ENCODE measurements around the gene ACTL7A.

Gene ACTL7A

GRCh38 chr9:108866001-108866420 lies 3.9 kb downstream of the ACTL7A start (continued):
- TF ChIP-seq, protein P1, sequence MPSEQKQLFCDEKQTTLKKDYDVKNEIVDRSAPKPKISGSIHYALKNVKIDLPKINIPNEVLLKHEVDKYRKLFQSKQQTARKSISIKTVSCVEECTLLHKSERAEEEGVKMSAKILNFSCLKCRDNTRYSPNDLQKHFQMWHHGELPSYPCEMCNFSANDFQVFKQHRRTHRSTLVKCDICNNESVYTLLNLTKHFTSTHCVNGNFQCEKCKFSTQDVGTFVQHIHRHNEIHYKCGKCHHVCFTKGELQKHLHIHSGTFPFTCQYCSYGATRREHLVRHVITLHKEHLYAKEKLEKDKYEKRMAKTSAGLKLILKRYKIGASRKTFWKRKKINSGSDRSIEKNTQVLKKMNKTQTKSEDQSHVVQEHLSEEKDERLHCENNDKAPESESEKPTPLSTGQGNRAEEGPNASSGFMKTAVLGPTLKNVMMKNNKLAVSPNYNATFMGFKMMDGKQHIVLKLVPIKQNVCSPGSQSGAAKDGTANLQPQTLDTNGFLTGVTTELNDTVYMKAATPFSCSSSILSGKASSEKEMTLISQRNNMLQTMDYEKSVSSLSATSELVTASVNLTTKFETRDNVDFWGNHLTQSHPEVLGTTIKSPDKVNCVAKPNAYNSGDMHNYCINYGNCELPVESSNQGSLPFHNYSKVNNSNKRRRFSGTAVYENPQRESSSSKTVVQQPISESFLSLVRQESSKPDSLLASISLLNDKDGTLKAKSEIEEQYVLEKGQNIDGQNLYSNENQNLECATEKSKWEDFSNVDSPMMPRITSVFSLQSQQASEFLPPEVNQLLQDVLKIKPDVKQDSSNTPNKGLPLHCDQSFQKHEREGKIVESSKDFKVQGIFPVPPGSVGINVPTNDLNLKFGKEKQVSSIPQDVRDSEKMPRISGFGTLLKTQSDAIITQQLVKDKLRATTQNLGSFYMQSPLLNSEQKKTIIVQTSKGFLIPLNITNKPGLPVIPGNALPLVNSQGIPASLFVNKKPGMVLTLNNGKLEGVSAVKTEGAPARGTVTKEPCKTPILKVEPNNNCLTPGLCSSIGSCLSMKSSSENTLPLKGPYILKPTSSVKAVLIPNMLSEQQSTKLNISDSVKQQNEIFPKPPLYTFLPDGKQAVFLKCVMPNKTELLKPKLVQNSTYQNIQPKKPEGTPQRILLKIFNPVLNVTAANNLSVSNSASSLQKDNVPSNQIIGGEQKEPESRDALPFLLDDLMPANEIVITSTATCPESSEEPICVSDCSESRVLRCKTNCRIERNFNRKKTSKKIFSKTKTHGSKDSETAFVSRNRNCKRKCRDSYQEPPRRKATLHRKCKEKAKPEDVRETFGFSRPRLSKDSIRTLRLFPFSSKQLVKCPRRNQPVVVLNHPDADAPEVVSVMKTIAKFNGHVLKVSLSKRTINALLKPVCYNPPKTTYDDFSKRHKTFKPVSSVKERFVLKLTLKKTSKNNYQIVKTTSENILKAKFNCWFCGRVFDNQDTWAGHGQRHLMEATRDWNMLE (tag by site-specific recombination; conservative IDR thresholded peaks at IDR 0.05; ENCODE audit: low read depth) = no peak
- TF ChIP-seq ZNF37A (tag by site-specific recombination; IDR thresholded peaks at IDR 0.05) (no peak), ZNF560 (tag by site-specific recombination; IDR thresholded peaks at IDR 0.05; ENCODE audit: borderline replicate concordance) (no peak), ZNF843 (tag by site-specific recombination; IDR thresholded peaks at IDR 0.05) (no peak), ZNF473 (tag by site-specific recombination; IDR thresholded peaks at IDR 0.05) (no peak)

GRCh38 chr9:108867116-108867515 lies 5.0 kb downstream of the ACTL7A start:
- Histone ChIP-seq H3K4me1 (ENCODE audit: control insufficient read depth, insufficient read depth, low read length) (no peaks in the 10 kb centered on the region), H3K4me3 (ENCODE audit: low read depth, low read length) (no peak overlapping the region), H3K9me3 (ENCODE audit: control insufficient read depth, insufficient read depth, low read depth, low read length) (no peaks in the 10 kb centered on the region), H3K27ac (ENCODE audit: extremely low read depth, low read depth, low read length) (no peak overlapping the region), H3K36me3 (ENCODE audit: control insufficient read depth in 2 of 2, insufficient read depth in 1 of 2, low read length in 2 of 2) (peaks cover 0 to 43% of the 10 kb centered on the region in 2 experiments; a peak in 1 of 3 replicates)
- ChIA-PET POLR2A (no interaction called here), CTCF (interaction anchor here (0.7 kb wide), 1 partner anchor 1410 kb away, joined by 4 read pairs; no protein-coding TSS in a partner anchor)
- TF ChIP-seq ZNF571 (tag by site-specific recombination; IDR thresholded peaks at IDR 0.05) (no peak), SALL2 (tag by site-specific recombination; IDR thresholded peaks at IDR 0.05; ENCODE audit: borderline replicate concordance) (no peak), ZBTB26 (tag by site-specific recombination; optimal IDR thresholded peaks at IDR 0.05) (no peak), ZNF791 (tag by site-specific recombination; IDR thresholded peaks at IDR 0.05) (no peak), ZBTB21 (tag by site-specific recombination; IDR thresholded peaks at IDR 0.05) (no peak), ZNF416 (tag by site-specific recombination; IDR thresholded peaks at IDR 0.05) (no peak)
- TF ChIP-seq, protein P1 (tag by site-specific recombination; conservative IDR thresholded peaks at IDR 0.05; ENCODE audit: low read depth) = no peak

- ChIA-PET POLR2A (no interaction called here), CTCF (no interaction called here)
- Histone ChIP-seq H3K27ac (ENCODE audit: extremely low read depth, low read depth, low read length) (no peak overlapping the region), H3K4me1 (ENCODE audit: control insufficient read depth, insufficient read depth, low read length) (no peaks in the 10 kb centered on the region), H3K36me3 (ENCODE audit: control insufficient read depth in 2 of 2, insufficient read depth in 1 of 2, low read length in 2 of 2) (peaks cover 0 to 46% of the 10 kb centered on the region in 2 experiments), H3K4me3 (ENCODE audit: low read depth, low read length) (no peak overlapping the region), H3K9me3 (ENCODE audit: control insufficient read depth, insufficient read depth, low read depth, low read length) (no peaks in the 10 kb centered on the region)
- no peak for TF ChIP-seq MZF1 (tag by site-specific recombination; IDR thresholded peaks at IDR 0.05; ENCODE audit: borderline replicate concordance)
- no peak for TF ChIP-seq ZNF366 (tag by site-specific recombination; conservative IDR thresholded peaks at IDR 0.05)
- no peak for TF ChIP-seq ZNF610 (tag by site-specific recombination; IDR thresholded peaks at IDR 0.05; ENCODE audit: borderline replicate concordance)
- no peak for TF ChIP-seq HOXD13 (CRISPR knock-in tag; IDR thresholded peaks at IDR 0.05; ENCODE audit: borderline replicate concordance)
- TF ChIP-seq ZBTB10 (tag by site-specific recombination; IDR thresholded peaks at IDR 0.05) = no peak
- TF ChIP-seq OSR2 (tag by site-specific recombination; IDR thresholded peaks at IDR 0.05) = no peak
- no peak for TF ChIP-seq ZNF214 (tag by site-specific recombination; IDR thresholded peaks at IDR 0.05; ENCODE audit: borderline replicate concordance)
- TF ChIP-seq ZNF571 (tag by site-specific recombination; IDR thresholded peaks at IDR 0.05) = no peak
- no peak for TF ChIP-seq ZNF311 (tag by site-specific recombination; IDR thresholded peaks at IDR 0.05; ENCODE audit: borderline replicate concordance)
- TF ChIP-seq ZNF10 (tag by site-specific recombination; IDR thresholded peaks at IDR 0.05) = no peak
These were observed 5.8 kb downstream of the ACTL7A start for GRCh38 chr9:108867829-108868228.

Data from HEK293 (cell line).